HFFc6 (cell line): ENCODE measurements around the gene ARF1. TPM values are rescaled to one million over a fixed set of nuclear protein-coding genes. Genes with fewer than 3 reads are reported as not detected.
"Not testable (repeated sequence)": the region's sequence is repeated elsewhere in the genome, so short reads cannot be mapped to it uniquely, and the experiment has no call there.

Experiments
- DNase-seq: peaks from one replicate; pipeline ENCODE4 v3.0.0-alpha.2; 2018
- H3K27ac Mint-ChIP-seq: 2 replicates; pipeline ENCODE4 v1.8.0; 2020; ENCODE audit warnings: mild to moderate bottlenecking, mixed read lengths
- H3K27me3 Mint-ChIP-seq: 2 replicates; pipeline ENCODE4 v1.8.0; 2021; ENCODE audit warnings: mild to moderate bottlenecking, moderate library complexity, mixed read lengths; ENCODE audit not compliant: insufficient read depth
- H3K36me3 Mint-ChIP-seq: 2 replicates; pipeline ENCODE4 v1.8.0; 2021; ENCODE audit warnings: low read depth, mixed read lengths
- H3K4me1 Mint-ChIP-seq: 2 replicates; pipeline ENCODE4 v1.8.0; 2020; ENCODE audit warnings: low read depth, mixed read lengths
- H3K4me3 Mint-ChIP-seq: 2 replicates; pipeline ENCODE4 v1.8.0; 2020; ENCODE audit warnings: mild to moderate bottlenecking, moderate library complexity, mixed read lengths
- H3K9me3 Mint-ChIP-seq: 2 replicates; pipeline ENCODE4 v1.8.0; 2020; ENCODE audit warnings: mild to moderate bottlenecking, mixed read lengths
- total RNA-seq, 6 experiments: library from RNA; stranded (reverse); fragmentation: NEBNext Ultra II Directional; extraction: Animal tissue kit (Norgen Biotek cat#: 25700); gene quantifications; 2 replicates in 1 of 6; 3 replicates in 5 of 6; pipeline ENCODE4 v1.2.3, GENCODE V29; 2021
- TF ChIP-seq, protein P1 (sequence below): fragments of 200-600 bp; sonication (generic); IDR thresholded peaks from 2 replicates; pipeline ENCODE4 v1.5.0; 2021; ENCODE audit warnings: antibody characterized with exemption, mild to moderate bottlenecking

ARF1 gene
- total RNA-seq, 6 experiments from 2014 or later = 578 to 615 (median 590) TPM

DNA sequence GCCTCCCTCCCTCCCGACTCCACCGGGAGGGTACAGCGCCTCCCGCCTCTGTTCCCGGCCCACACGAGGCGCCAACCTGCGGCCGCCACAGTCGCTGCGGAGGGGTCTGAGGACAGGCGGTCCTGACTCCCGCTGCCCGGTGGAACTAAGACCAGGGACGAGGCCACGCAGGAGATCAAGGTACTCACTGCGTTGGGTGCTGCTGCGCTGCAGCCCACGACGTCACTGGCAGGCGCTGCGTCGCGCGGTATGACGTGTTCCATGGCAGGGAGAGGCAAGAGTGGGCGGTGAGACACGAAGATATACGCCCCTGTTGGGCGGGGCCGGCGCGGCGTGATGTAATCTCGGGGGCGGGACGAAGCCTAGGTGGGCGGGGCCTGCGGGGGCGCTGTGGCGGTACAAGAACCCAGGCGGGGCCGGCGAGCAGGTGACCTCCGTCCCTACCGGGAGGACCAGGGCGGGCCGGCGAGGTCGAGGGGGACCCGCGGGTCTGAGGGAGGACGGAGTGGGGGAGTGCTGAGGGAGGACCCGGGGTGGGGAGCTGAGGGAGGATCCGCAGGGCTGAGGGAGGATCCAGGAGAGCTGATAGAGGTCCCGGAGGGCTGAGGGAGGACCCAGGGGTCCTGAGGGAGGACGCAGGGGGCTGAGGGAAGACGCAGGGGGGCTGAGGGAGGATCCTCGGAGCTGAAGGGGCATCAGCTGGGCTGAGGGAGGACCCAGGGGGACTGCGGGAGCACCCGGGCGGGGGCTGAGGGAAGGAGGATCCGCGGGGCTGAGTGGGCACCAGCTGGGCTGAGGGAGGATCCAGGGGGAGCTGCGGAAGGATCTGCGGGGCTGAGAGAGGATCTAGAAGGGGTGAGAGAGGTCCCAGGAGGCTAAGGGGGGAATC lies 26.8 kb downstream of the ARF1 start, which contains the start of gene MRPL55:
TSS of gene MRPL55 (minus strand) at position 227 of the 889 bp plus-strand sequence. CDS start 1,039 bp downstream, outside the sequence.
- H3K4me1 Mint-ChIP-seq = peaks cover 23% of the 10 kb centered on the region
- peaks cover 6% of the 10 kb centered on the region for H3K27me3 Mint-ChIP-seq
- TF ChIP-seq, protein P1, sequence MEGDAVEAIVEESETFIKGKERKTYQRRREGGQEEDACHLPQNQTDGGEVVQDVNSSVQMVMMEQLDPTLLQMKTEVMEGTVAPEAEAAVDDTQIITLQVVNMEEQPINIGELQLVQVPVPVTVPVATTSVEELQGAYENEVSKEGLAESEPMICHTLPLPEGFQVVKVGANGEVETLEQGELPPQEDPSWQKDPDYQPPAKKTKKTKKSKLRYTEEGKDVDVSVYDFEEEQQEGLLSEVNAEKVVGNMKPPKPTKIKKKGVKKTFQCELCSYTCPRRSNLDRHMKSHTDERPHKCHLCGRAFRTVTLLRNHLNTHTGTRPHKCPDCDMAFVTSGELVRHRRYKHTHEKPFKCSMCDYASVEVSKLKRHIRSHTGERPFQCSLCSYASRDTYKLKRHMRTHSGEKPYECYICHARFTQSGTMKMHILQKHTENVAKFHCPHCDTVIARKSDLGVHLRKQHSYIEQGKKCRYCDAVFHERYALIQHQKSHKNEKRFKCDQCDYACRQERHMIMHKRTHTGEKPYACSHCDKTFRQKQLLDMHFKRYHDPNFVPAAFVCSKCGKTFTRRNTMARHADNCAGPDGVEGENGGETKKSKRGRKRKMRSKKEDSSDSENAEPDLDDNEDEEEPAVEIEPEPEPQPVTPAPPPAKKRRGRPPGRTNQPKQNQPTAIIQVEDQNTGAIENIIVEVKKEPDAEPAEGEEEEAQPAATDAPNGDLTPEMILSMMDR = peak; percentile 57
- H3K9me3 Mint-ChIP-seq = no peaks in the 10 kb centered on the region
- DNase-seq = peak; percentile 93
- peak within 1 kb of the TSS; percentile 82 for H3K27ac Mint-ChIP-seq
- peak within 1 kb of the TSS; percentile 92 for H3K4me3 Mint-ChIP-seq
- no peaks in the 10 kb centered on the region for H3K36me3 Mint-ChIP-seq

DNA sequence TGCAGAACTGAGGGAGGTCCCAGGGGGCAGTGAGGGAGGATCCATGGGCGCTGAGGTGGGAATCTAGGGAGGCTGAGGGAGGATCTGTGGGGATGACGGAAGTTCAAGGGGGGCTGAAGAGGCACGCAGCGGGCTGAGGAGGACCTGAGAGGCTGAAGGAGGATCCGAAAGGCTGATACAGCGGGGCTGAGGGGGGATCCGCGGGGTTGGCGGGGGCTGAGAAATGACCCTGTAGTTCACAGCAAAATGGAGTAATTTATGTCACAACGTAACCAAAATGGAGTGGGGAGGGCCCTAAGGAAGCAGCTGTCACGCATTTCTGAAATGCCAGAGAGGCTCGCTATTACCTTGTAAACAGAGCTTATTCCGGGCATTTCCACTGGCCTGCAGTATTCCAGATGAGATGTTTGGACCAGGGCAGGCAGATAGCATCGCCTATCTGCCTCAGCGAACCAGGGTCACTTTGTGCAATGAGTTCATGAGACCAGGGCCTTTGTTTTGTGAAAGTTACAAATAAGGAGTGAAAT lies 27.5 kb downstream of the ARF1 start:
- no peak for DNase-seq
- H3K36me3 Mint-ChIP-seq = no peaks in the 10 kb centered on the region
- TF ChIP-seq, protein P1 = no peak
- peaks cover 6% of the 10 kb centered on the region for H3K27me3 Mint-ChIP-seq
- H3K27ac Mint-ChIP-seq = peak overlapping the region; percentile 82
- H3K9me3 Mint-ChIP-seq = no peaks in the 10 kb centered on the region
- H3K4me1 Mint-ChIP-seq = peaks cover 18% of the 10 kb centered on the region
- H3K4me3 Mint-ChIP-seq = peak overlapping the region; percentile 92

DNA sequence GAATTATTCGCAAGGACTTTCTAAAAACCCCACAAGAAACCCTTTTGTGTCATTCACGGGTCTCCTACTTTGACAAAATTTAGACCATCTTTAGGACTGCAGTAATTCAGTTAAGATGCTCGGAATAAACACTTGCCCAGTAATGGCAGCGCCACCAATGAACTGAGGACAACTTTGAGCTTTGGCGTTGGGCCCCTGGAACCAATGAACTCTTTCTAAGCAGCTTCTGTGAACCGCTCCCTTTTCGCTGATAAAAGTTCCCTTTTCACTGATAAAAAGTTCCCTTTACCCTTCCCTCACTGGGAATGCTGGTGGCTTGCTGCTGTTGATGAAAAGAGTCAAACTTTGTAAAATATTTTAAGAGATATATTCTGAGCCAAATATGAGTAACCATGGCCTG lies 28.0 kb downstream of the ARF1 start:
- Mint-ChIP-seq H3K4me3 (no peak overlapping the region), H3K27me3 (peaks cover 6% of the 10 kb centered on the region), H3K27ac (no peak overlapping the region), H3K4me1 (peaks cover 18% of the 10 kb centered on the region), H3K36me3 (no peaks in the 10 kb centered on the region), H3K9me3 (no peaks in the 10 kb centered on the region)
- DNase-seq = no peak
- TF ChIP-seq, protein P1 = no peak

DNA sequence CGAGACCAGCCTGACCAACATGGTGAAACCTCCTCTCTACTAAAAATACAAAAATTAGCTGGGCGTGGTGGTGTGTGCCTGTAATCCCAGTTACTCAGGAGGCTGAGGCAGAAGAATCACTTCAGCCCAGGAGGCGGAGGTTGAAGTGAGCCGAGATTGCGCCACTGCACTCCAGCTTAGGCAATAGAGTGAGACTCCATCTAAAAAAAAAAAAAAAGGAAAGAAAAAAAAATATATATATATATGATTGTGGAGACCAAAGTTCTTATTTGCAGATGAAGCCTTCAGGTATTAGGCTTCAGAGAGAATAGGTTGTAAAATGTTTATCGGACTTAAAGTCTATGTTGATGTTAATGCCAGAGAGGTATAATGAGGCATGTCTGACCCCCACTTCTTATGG lies 28.8 kb downstream of the ARF1 start:
- not testable (repeated sequence) for H3K9me3 Mint-ChIP-seq, H3K27ac Mint-ChIP-seq, H3K36me3 Mint-ChIP-seq, H3K4me3 Mint-ChIP-seq, DNase-seq, H3K27me3 Mint-ChIP-seq
- peaks cover 18% of the 10 kb centered on the region for H3K4me1 Mint-ChIP-seq

DNA sequence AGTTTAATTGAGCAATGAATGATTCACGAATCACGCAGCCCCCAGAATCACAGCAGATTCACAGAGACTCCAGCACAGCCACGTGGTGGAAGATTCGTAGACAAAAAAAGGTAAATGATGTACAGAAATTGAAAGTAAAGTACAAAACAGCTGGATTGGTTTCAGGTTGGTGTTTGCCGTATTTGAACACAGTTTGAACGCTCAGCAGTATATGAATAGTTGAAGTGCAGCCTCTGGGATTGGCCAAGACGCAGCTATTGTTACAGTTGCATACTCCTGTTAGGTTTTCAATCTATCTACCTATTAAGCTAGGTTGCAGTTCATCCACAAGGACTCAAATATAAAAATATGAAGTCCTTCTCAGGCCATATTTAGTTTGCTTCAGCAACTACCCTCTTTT lies 29.7 kb downstream of the ARF1 start:
- Mint-ChIP-seq H3K27ac (no peak overlapping the region), H3K36me3 (no peaks in the 10 kb centered on the region), H3K4me1 (peaks cover 18% of the 10 kb centered on the region), H3K27me3 (peaks cover 6% of the 10 kb centered on the region), H3K4me3 (no peak overlapping the region), H3K9me3 (peaks cover 5% of the 10 kb centered on the region)
- DNase-seq = no peak
- TF ChIP-seq, protein P1 = no peak

DNA sequence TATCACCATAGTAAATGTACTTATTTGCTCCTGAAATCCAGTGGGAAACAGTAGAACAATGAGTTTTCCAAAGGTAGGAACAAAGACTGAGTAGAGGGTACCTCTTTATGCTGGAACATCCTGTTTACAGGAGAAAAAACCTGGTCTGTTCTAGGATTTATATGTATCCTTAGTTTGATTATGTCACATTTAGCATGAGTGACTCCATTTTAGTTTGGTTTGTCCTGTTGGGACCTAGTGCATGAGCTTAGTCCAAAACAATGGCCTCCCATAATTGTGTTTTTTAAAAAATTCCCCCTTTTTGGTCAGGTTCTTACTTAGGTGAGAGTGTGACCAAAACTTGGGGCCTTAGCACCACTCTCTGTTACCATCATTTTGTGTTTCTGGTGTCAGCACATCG lies 30.1 kb downstream of the ARF1 start:
- H3K27ac Mint-ChIP-seq = no peak overlapping the region
- peaks cover 3% of the 10 kb centered on the region for H3K36me3 Mint-ChIP-seq
- TF ChIP-seq, protein P1 = no peak
- peaks cover 6% of the 10 kb centered on the region for H3K27me3 Mint-ChIP-seq
- H3K4me1 Mint-ChIP-seq = peaks cover 18% of the 10 kb centered on the region
- H3K9me3 Mint-ChIP-seq = peaks cover 8% of the 10 kb centered on the region
- DNase-seq = no peak
- H3K4me3 Mint-ChIP-seq = no peak overlapping the region
